K562 (cell line): ENCODE results near the gene POFUT2. TPM values are rescaled to one million over a fixed set of nuclear protein-coding genes. Genes with fewer than 3 reads are reported as not detected.
A peak's percentile ranks its signal among the peaks of the same experiment; 100 is the strongest.

ENCODE experiments used
- ATAC-seq: fragments of 200-7000 bp; cut with Tn5 transposase; 3 replicates; pipeline ENCODE4 v1.9.1; 2020; ENCODE audit warnings: moderate library complexity
- BruUV-seq: library from RNA; stranded (reverse); fragments of 400-500 nt; replicated peaks from 2 replicates; lab custom pipeline; 2021; lab: Mats Ljungman, UMichigan
- CTCF ChIA-PET: fragments of 300-600 bp; formaldehyde crosslinking; extraction: SDS; loops from one replicate; lab custom pipeline; 2021; ENCODE audit warnings: low intra/inter-chr PET ratio; lab: Yijun Ruan, JAX
- POLR2A ChIA-PET: fragments of 300-600, 350-650 bp; sonication (Branson Sonifier 250); formaldehyde crosslinking; extraction: SDS; loops from one replicate; lab custom pipeline; 2021; ENCODE audit warnings: antibody characterized with exemption, inconsistent platforms; lab: Yijun Ruan, JAX
- DNase-seq, 4 experiments: peaks; one replicate each; pipeline versions ENCODE4 v3.0.0 to v3.0.0-alpha.2; 2011 to 2018; ENCODE audit warnings: low spot score in 3 of 4, mixed read lengths in 3 of 4; ENCODE audit errors: extremely low read depth in 1 of 4
- FAIRE-seq: peaks from 2 replicates; lab custom pipeline; 2011; peaks lifted over from hg19 to GRCh38; lab: Jason Lieb, UNC
- H2AFZ ChIP-seq: 2 replicates; pipeline ENCODE4 v1.6.0; 2011; ENCODE audit warnings: low read depth, low read length, control low read depth, inconsistent platforms
- H3K27ac ChIP-seq: fragments of 200-600 bp; 3 replicates; pipeline ENCODE4 v1.8.0; 2011; ENCODE audit warnings: low read depth, mild to moderate bottlenecking, control low read depth, inconsistent platforms, low read length, moderate library complexity, mixed read lengths; ENCODE audit errors: extremely low read depth
- H3K27me3 ChIP-seq, 2 experiments: fragments of 300-600 bp in 1 of 2; 2 replicates in 1 of 2; 3 replicates in 1 of 2; pipeline versions ENCODE4 v1.6.0 to v1.8.0; 2011; ENCODE audit warnings: inconsistent platforms in 2 of 2, low read length in 2 of 2, mild to moderate bottlenecking in 1 of 2, mixed read lengths in 1 of 2, moderate library complexity in 1 of 2; ENCODE audit not compliant: control insufficient read depth in 2 of 2, insufficient read depth in 2 of 2
- H3K36me3 ChIP-seq: fragments of 300-600 bp; 3 replicates; pipeline ENCODE4 v1.8.0; 2011; ENCODE audit warnings: mild to moderate bottlenecking, low read length, inconsistent platforms; ENCODE audit not compliant: control insufficient read depth, insufficient read depth
- H3K4me1 ChIP-seq, 2 experiments: fragments of 200-600 bp in 1 of 2; replicated peaks in 1 of 2; 2 replicates in 1 of 2; 3 replicates in 1 of 2; pipeline versions ENCODE4 v1.5.1 to v1.8.0; 2011; ENCODE audit warnings: inconsistent platforms in 2 of 2, low read length in 2 of 2, mild to moderate bottlenecking in 1 of 2, mixed read lengths in 1 of 2, moderate library complexity in 1 of 2; ENCODE audit not compliant: control insufficient read depth in 2 of 2, insufficient read depth in 2 of 2
- H3K4me2 ChIP-seq: 2 replicates; pipeline ENCODE4 v1.6.1; 2011; ENCODE audit warnings: low read length, control low read depth, inconsistent platforms, mixed read lengths; ENCODE audit not compliant: insufficient read depth
- H3K4me3 ChIP-seq: fragments of 200-600 bp; sonication (generic), shearing (Covaris generic); 2 replicates; pipeline ENCODE4 v1.5.1; 2016; ENCODE audit warnings: control low read depth, inconsistent platforms
- H3K79me2 ChIP-seq: fragments of 200-600 bp; 3 replicates; pipeline ENCODE4 v1.8.0; 2011; ENCODE audit warnings: low read length, inconsistent platforms; ENCODE audit not compliant: control insufficient read depth, insufficient read depth
- H3K9ac ChIP-seq, 2 experiments: 2 replicates each; pipeline versions ENCODE4 v1.6.0 to v1.6.1; 2011; ENCODE audit warnings: low read depth in 2 of 2, low read length in 2 of 2, control low read depth in 1 of 2, inconsistent platforms in 1 of 2, mild to moderate bottlenecking in 1 of 2, mixed read lengths in 1 of 2; ENCODE audit not compliant: insufficient read depth in 1 of 2
- H3K9me1 ChIP-seq: one replicate; pipeline ENCODE4 v1.6.0; 2011; ENCODE audit warnings: inconsistent platforms, mild to moderate bottlenecking, low read length, moderate library complexity; ENCODE audit not compliant: control insufficient read depth, insufficient read depth
- H3K9me3 ChIP-seq: replicated peaks from 2 replicates; pipeline ENCODE4 v1.5.1; 2011; ENCODE audit warnings: low read depth, low read length, inconsistent platforms; ENCODE audit not compliant: control insufficient read depth, insufficient read depth
- H4K20me1 ChIP-seq: replicated peaks from 2 replicates; pipeline ENCODE4 v1.6.1; 2011; ENCODE audit warnings: low read length, inconsistent platforms, mixed read lengths; ENCODE audit not compliant: control insufficient read depth, insufficient read depth
- ARHGAP35 ChIP-seq: fragments of 450-650 bp; IDR thresholded peaks from 2 replicates; pipeline ENCODE4 v1.6.1; 2018; ENCODE audit not compliant: partially characterized antibody
- ARNT ChIP-seq, 2 experiments: fragments of 450-650 bp; IDR thresholded peaks; 2 replicates each; pipeline ENCODE4 v1.6.1; 2016; ENCODE audit warnings: mild to moderate bottlenecking in 1 of 2
- ASH1L ChIP-seq: fragments of 450-650 bp; IDR thresholded peaks from 2 replicates; pipeline ENCODE4 v1.6.1; 2018; ENCODE audit warnings: borderline replicate concordance, mild to moderate bottlenecking, low read depth; ENCODE audit not compliant: partially characterized antibody
- FOXA3 ChIP-seq, 2 experiments: fragments of 450-650 bp in 1 of 2; sonication (generic) in 1 of 2; formaldehyde crosslinking; IDR thresholded peaks in 1 of 2; conservative IDR thresholded peaks in 1 of 2; 2 replicates each; pipeline versions ENCODE4 v1.4.0 to v1.8.0; 2020 to 2022; ENCODE audit warnings: mild to moderate bottlenecking in 2 of 2, missing genetic modification reagents in 1 of 2
- FOXP1 ChIP-seq: sonication (generic); formaldehyde crosslinking; IDR thresholded peaks from 2 replicates; pipeline ENCODE4 v1.8.0; 2022; ENCODE audit warnings: mild to moderate bottlenecking, missing genetic modification reagents
- NRF1 ChIP-seq, 2 experiments: fragments of 450-650 bp; IDR thresholded peaks in 1 of 2; conservative IDR thresholded peaks in 1 of 2; 2 replicates each; pipeline ENCODE4 v1.6.1; 2014; ENCODE audit warnings: mild to moderate bottlenecking in 2 of 2
- PHF8 ChIP-seq: fragments of 200-600 bp; sonication (generic); IDR thresholded peaks from 2 replicates; pipeline ENCODE4 v1.6.1; 2012; ENCODE audit warnings: mixed run types, mild to moderate bottlenecking, inconsistent platforms, low read length, moderate library complexity, borderline replicate concordance
- TCFL5 ChIP-seq: fragments of 250-450 bp; sonication (Bioruptor Pico); conservative IDR thresholded peaks from 2 replicates; pipeline ENCODE4 v1.6.1; 2021; ENCODE audit warnings: mild to moderate bottlenecking, moderate library complexity, matching md5 sums
- U2AF1 ChIP-seq: fragments of 200-400 bp; formaldehyde crosslinking; optimal IDR thresholded peaks from 2 replicates; pipeline ENCODE3; 2017; ENCODE audit warnings: mild to moderate bottlenecking, low read depth, low read length, moderate library complexity
- ZFX ChIP-seq: sonication (generic); formaldehyde crosslinking; IDR thresholded peaks from 2 replicates; pipeline ENCODE4 v1.8.0; 2022; ENCODE audit warnings: mild to moderate bottlenecking, missing genetic modification reagents, moderate library complexity
- ZNF41 ChIP-seq: fragments of 250-450 bp; sonication (Bioruptor Pico); conservative IDR thresholded peaks from 2 replicates; pipeline ENCODE4 v1.4.0; 2020; ENCODE audit warnings: mild to moderate bottlenecking
- ZNF445 ChIP-seq: fragments of 250-450 bp; sonication (Bioruptor Pico); IDR thresholded peaks from 2 replicates; pipeline ENCODE4 v1.4.0; 2020; ENCODE audit warnings: low read depth, mild to moderate bottlenecking, moderate library complexity
- ZNF830 ChIP-seq: fragments of 250-450 bp; sonication (Bioruptor Pico); IDR thresholded peaks from 2 replicates; pipeline ENCODE4 v1.5.0; 2021; ENCODE audit warnings: mild to moderate bottlenecking
- WGBS: fragments of 100-300 bp; shearing (Covaris generic); methylation state at CpG from one replicate; pipeline ENCODE4 v1.1.6; 2016; ENCODE audit warnings: low coverage, mixed read lengths; ENCODE audit not compliant: insufficient coverage; ENCODE audit errors: missing lambda C conversion rate; 5-methylcytosine and 5-hydroxymethylcytosine counted together
- in situ Hi-C: fragments of 300-500 bp; cut with MboI; formaldehyde crosslinking; loops from 4 replicates; pipeline ENCODE4 v1.15.0; 2018; ENCODE audit warnings: inconsistent platforms, mixed read lengths
- intact Hi-C: fragments of 100-400 bp; cut with micrococcal nuclease; formaldehyde crosslinking; loops from 2 replicates; pipeline ENCODE4 v1.14.2; 2022
- polyA plus RNA-seq, 8 experiments: library from polyadenylated mRNA; depleted of rRNA in 4 of 8; stranded (reverse) in 5 of 8; unstranded in 3 of 8; fragments of >200 nt; fragmentation: Nextera tagmentation in 2 of 8; fragmentation: Illumina TruSeq in 1 of 8; extraction: Ambion mirVana in 2 of 8; extraction: Trizol in 1 of 8; gene quantifications; 2 replicates each; pipeline versions ENCODE4 v1.2.1 to v1.2.3, GENCODE V29; 2011 to 2014; ENCODE audit warnings: inconsistent platforms in 1 of 8, missing spikeins in 1 of 8
- total RNA-seq, 7 experiments: library from RNA; depleted of rRNA in 6 of 7; stranded (reverse); fragments of >200 nt in 6 of 7; fragmentation: Illumina TruSeq in 2 of 7; extraction: Trizol in 2 of 7; gene quantifications; 2 replicates each; pipeline versions ENCODE4 v1.2.1 to v1.2.3, GENCODE V29; 2011 to 2021; ENCODE audit warnings: low replicate concordance in 1 of 7
- TF ChIP-seq, protein P1 (sequence below): sonication (generic); formaldehyde crosslinking; IDR thresholded peaks from 2 replicates; pipeline ENCODE4 v1.8.1; 2023; ENCODE audit warnings: mild to moderate bottlenecking, missing genetic modification reagents
- TF ChIP-seq, protein P2 (sequence below): fragments of 250-450 bp; sonication (Bioruptor Pico); IDR thresholded peaks from 2 replicates; pipeline ENCODE4 v1.5.0; 2021
- TF ChIP-seq, protein P3 (sequence below): fragments of 250-450 bp; sonication (Bioruptor Pico); IDR thresholded peaks from 2 replicates; pipeline ENCODE4 v1.8.0; 2022; ENCODE audit warnings: moderate library complexity, mild to moderate bottlenecking, inconsistent platforms

POFUT2 gene
- total and polyA plus RNA-seq, 9 of the 15 experiments (the other 6 are each of a cell fraction or from before 2014, with no cell fraction given), result 1.1 to 24.2 (median 11.0) TPM

DNA sequence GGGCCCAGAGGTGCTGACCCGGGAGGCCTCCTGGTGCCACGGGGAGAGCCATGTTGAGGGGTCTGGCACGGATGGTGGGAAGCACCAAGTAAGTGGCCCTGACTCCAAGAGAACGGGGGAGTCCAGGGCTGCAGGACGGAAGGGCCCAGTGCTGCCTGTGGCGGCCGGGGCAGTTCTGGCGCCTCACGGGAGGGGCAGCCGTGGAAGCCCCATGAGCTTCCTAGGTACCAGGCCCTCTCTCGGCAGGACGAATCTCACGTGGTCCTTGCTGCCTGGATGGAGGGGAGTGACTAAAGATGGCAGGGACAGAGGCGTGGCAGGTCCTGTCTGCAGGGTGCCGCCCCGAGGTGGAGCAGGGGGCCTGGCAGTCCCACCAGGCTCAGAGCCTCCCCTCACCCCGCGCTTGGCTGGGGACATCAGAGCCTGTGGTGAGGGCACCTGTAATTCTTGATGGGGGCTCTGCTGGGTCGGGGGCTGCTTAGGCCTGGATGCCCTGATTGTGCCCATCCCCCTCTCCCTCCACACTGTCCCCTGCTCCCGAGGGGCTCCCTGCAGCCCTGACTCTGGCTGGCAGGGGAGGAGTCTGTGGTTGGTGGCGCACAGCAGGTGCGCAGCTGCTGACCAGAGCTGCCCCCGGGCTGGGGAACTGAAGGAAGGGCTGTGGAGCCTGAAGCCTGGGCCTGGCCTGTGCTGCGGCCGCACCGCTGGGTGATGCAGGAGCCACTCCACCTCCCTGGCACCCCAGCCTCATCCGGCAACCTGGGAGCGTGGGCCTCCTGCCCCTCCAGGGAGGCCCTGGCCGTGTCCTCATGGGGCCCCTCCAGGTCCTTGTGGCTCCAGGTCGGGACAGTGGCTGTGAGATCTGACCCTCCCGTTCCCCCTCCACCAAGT, 31.4 kb downstream of the POFUT2 start:
- peak in 1 of 4 experiments; percentile 36 for DNase-seq
- intact Hi-C loops (no loop called here), in situ Hi-C loops (no loop called here)
- Histone ChIP-seq H2AFZ (peak overlapping the region; percentile 30), H3K4me2 (peak overlapping the region; percentile 54), H3K9me3 (no peaks in the 10 kb centered on the region), H3K9ac (peak overlapping the region in 1 of 2 experiments; percentile 87; a peak in 2 of 4 replicates), H4K20me1 (peaks cover 24% of the 10 kb centered on the region; the same call in 1 of the 2 replicates), H3K4me3 (no peak overlapping the region), H3K9me1 (no peaks in the 10 kb centered on the region), H3K79me2 (no peaks in the 10 kb centered on the region), H3K4me1 (peaks cover 23 to 48% of the 10 kb centered on the region in 2 experiments), H3K27ac (peak overlapping the region; percentile 8; the same call in 1 of the 3 replicates), H3K36me3 (no peaks in the 10 kb centered on the region), H3K27me3 (peaks cover 25 to 63% of the 10 kb centered on the region in 2 experiments; a peak in 4 of 5 replicates)
- WGBS, result 33% methylated on average over 31 of the region's 31 CpGs
- peak; percentile 61 for ATAC-seq
- ChIA-PET POLR2A (interaction anchor here (0.7 to 1.7 kb wide), 5 partner anchors 9 to 304 kb away, joined by 3 to 6 read pairs (median 4); partner anchors contain the start of gene POFUT2), CTCF (no interaction called here)
- no peak for FAIRE-seq
- BruUV-seq, result no TSS peak
- TF ChIP-seq ZNF445 (no peak), FOXA3 (CRISPR knock-in tag; conservative IDR thresholded peaks at IDR 0.05 in 1 of 2, IDR thresholded peaks at IDR 0.05 in 1 of 2) (no peak), ZFX (CRISPR knock-in tag) (peak; percentile 72), PHF8 (no peak), ARNT (IDR thresholded peaks at IDR 0.05) (no peak), NRF1 (conservative IDR thresholded peaks at IDR 0.05 in 1 of 2, IDR thresholded peaks at IDR 0.05 in 1 of 2) (peak; percentile 79 to 81), ASH1L (no peak), ARHGAP35 (no peak), FOXP1 (CRISPR knock-in tag) (0 out of 2 replicates have a peak, but pooled peaks have one; percentile 29), ZNF41 (CRISPR knock-in tag) (no peak), ZNF830 (CRISPR knock-in tag) (no peak), U2AF1 (no peak), TCFL5 (CRISPR knock-in tag) (no peak)
- TF ChIP-seq, protein P1, sequence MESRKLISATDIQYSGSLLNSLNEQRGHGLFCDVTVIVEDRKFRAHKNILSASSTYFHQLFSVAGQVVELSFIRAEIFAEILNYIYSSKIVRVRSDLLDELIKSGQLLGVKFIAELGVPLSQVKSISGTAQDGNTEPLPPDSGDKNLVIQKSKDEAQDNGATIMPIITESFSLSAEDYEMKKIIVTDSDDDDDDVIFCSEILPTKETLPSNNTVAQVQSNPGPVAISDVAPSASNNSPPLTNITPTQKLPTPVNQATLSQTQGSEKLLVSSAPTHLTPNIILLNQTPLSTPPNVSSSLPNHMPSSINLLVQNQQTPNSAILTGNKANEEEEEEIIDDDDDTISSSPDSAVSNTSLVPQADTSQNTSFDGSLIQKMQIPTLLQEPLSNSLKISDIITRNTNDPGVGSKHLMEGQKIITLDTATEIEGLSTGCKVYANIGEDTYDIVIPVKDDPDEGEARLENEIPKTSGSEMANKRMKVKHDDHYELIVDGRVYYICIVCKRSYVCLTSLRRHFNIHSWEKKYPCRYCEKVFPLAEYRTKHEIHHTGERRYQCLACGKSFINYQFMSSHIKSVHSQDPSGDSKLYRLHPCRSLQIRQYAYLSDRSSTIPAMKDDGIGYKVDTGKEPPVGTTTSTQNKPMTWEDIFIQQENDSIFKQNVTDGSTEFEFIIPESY (CRISPR knock-in tag), result peak; percentile 19; the same call in 1 of the 2 replicates
- TF ChIP-seq, protein P2, sequence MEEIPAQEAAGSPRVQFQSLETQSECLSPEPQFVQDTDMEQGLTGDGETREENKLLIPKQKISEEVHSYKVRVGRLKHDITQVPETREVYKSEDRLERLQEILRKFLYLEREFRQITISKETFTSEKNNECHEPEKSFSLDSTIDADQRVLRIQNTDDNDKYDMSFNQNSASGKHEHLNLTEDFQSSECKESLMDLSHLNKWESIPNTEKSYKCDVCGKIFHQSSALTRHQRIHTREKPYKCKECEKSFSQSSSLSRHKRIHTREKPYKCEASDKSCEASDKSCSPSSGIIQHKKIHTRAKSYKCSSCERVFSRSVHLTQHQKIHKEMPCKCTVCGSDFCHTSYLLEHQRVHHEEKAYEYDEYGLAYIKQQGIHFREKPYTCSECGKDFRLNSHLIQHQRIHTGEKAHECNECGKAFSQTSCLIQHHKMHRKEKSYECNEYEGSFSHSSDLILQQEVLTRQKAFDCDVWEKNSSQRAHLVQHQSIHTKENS (CRISPR knock-in tag), result no peak
- TF ChIP-seq, protein P3, sequence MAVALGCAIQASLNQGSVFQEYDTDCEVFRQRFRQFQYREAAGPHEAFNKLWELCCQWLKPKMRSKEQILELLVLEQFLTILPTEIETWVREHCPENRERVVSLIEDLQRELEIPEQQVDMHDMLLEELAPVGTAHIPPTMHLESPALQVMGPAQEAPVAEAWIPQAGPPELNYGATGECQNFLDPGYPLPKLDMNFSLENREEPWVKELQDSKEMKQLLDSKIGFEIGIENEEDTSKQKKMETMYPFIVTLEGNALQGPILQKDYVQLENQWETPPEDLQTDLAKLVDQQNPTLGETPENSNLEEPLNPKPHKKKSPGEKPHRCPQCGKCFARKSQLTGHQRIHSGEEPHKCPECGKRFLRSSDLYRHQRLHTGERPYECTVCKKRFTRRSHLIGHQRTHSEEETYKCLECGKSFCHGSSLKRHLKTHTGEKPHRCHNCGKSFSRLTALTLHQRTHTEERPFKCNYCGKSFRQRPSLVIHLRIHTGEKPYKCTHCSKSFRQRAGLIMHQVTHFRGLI (CRISPR knock-in tag), result no peak
